Sigmoid colon (tissue), 3 donors: ENCODE results near the gene ZNF831.

ENCODE experiments used
- CTCF ChIP-seq, 4 experiments: fragments of 450-650 bp in 3 of 4; fragments of 200-600 bp in 1 of 4; IDR thresholded peaks; one replicate each; pipeline ENCODE4 v1.5.1; 2016 to 2019; ENCODE audit warnings: antibody characterized with exemption in 4 of 4, mild to moderate bottlenecking in 3 of 4, moderate library complexity in 2 of 4
- POLR2A ChIP-seq, 2 donors: fragments of 450-650 bp; IDR thresholded peaks; one replicate each; pipeline ENCODE4 v1.6.1; 2016; ENCODE audit warnings: antibody characterized with exemption in 2 of 2, mild to moderate bottlenecking in 2 of 2, moderate library complexity in 2 of 2

GRCh38 chr20:59125332-59125731, 38.3 kb upstream of the ZNF831 start:
- TF ChIP-seq CTCF (IDR thresholded peaks at IDR 0.05) (no peak), POLR2A (IDR thresholded peaks at IDR 0.05) (no peak)
